Muscle layer of duodenum (tissue), 2 donors: ENCODE data around the gene HNF1B.

Source experiments
- H3K27ac ChIP-seq: one replicate; pipeline ENCODE4 v1.7.0; 2013; ENCODE audit warnings: mild to moderate bottlenecking, low read length
- H3K27me3 ChIP-seq: one replicate; pipeline ENCODE4 v1.7.0; 2013; ENCODE audit warnings: low read depth, mild to moderate bottlenecking, control low read depth, low read length
- H3K36me3 ChIP-seq, 2 donors: one replicate each; pipeline ENCODE4 v1.7.0; 2013; ENCODE audit warnings: low read length in 2 of 2, control low read depth in 1 of 2, mild to moderate bottlenecking in 1 of 2; ENCODE audit not compliant: insufficient read depth in 2 of 2, control insufficient read depth in 1 of 2
- H3K4me1 ChIP-seq, 2 donors: one replicate each; pipeline ENCODE4 v1.7.0; 2013; ENCODE audit warnings: low read length in 2 of 2, mild to moderate bottlenecking in 2 of 2, control low read depth in 1 of 2, moderate library complexity in 1 of 2; ENCODE audit not compliant: insufficient read depth in 2 of 2, control insufficient read depth in 1 of 2
- H3K4me3 ChIP-seq, 2 donors: one replicate each; pipeline ENCODE4 v1.7.0; 2013; ENCODE audit warnings: low read length in 2 of 2, low read depth in 1 of 2, mild to moderate bottlenecking in 1 of 2
- H3K9me3 ChIP-seq, 2 donors: one replicate each; pipeline ENCODE4 v1.7.0; 2013; ENCODE audit warnings: low read length in 2 of 2, control low read depth in 1 of 2, mild to moderate bottlenecking in 1 of 2; ENCODE audit not compliant: control insufficient read depth in 1 of 2
- donor health status: healthy.

Gene HNF1B

GRCh38 chr17:37642681-37643080 is 102.2 kb downstream of the HNF1B start:
- Histone ChIP-seq H3K9me3 (no peaks in the 10 kb centered on the region), H3K27me3 (no peaks in the 10 kb centered on the region), H3K27ac (peak overlapping the region; percentile 93), H3K36me3 (peaks cover 9 to 22% of the 10 kb centered on the region in 2 donors), H3K4me3 (peak overlapping the region; percentile 89 to 96), H3K4me1 (peaks cover 10 to 28% of the 10 kb centered on the region in 2 donors)

GRCh38 chr17:37640015-37640414 is 104.8 kb downstream of the HNF1B start:
- no peak overlapping the region for H3K4me3 ChIP-seq
- no peaks in the 10 kb centered on the region for H3K27me3 ChIP-seq
- H3K36me3 ChIP-seq = peaks cover 21 to 36% of the 10 kb centered on the region in 2 donors
- no peak overlapping the region for H3K27ac ChIP-seq
- H3K4me1 ChIP-seq = peaks cover 10 to 28% of the 10 kb centered on the region in 2 donors
- H3K9me3 ChIP-seq = no peaks in the 10 kb centered on the region

GRCh38 chr17:37637956-37638355 is 106.9 kb downstream of the HNF1B start:
- Histone ChIP-seq H3K4me3 (no peak overlapping the region), H3K36me3 (peaks cover 21 to 34% of the 10 kb centered on the region in 2 donors), H3K27ac (no peak overlapping the region), H3K9me3 (no peaks in the 10 kb centered on the region), H3K27me3 (no peaks in the 10 kb centered on the region), H3K4me1 (peaks cover 4 to 28% of the 10 kb centered on the region in 2 donors)
